Ovary (tissue), 3 donors: ENCODE data around the gene CADPS2.

Source experiments
- EP300 ChIP-seq: sonication (generic); formaldehyde crosslinking; IDR thresholded peaks from one replicate; pipeline ENCODE4 v1.6.1; 2017; ENCODE audit warnings: antibody characterized with exemption
- POLR2A ChIP-seq: fragments of 450-650 bp; IDR thresholded peaks from one replicate; pipeline ENCODE4 v1.6.1; 2017; ENCODE audit warnings: antibody characterized with exemption, mild to moderate bottlenecking, moderate library complexity
- TF ChIP-seq, protein P1 (sequence below), 3 donors: fragments of 450-650 bp in 2 of 3; fragments of 200-600 bp in 1 of 3; IDR thresholded peaks; one replicate each; pipeline versions ENCODE4 v1.5.1 to v1.8.0; 2016 to 2022; ENCODE audit warnings: antibody characterized with exemption in 3 of 3, mild to moderate bottlenecking in 1 of 3
- donor health status: DM: no; HTN: no; CAD: no.

DNA sequence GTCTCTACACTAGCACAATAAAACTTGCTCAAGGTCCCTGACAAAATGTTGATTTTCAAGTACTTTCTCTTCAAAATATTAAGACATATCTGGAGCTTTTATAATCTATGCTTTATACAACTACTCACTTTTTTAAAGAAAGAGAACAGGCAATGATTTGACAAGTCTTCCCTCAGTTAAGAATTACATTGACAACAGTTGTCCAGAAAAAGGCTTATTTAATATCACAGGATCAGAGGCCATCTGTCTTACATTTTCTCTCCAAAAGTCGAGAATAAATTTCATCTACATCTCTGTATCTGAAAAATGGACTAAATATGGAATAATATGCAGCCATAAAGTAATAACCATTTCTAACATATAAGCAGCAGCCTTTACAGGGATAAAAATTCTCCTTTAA is 175.3 kb downstream of the CADPS2 start:
- TF ChIP-seq POLR2A, result no peak
- TF ChIP-seq, protein P1, sequence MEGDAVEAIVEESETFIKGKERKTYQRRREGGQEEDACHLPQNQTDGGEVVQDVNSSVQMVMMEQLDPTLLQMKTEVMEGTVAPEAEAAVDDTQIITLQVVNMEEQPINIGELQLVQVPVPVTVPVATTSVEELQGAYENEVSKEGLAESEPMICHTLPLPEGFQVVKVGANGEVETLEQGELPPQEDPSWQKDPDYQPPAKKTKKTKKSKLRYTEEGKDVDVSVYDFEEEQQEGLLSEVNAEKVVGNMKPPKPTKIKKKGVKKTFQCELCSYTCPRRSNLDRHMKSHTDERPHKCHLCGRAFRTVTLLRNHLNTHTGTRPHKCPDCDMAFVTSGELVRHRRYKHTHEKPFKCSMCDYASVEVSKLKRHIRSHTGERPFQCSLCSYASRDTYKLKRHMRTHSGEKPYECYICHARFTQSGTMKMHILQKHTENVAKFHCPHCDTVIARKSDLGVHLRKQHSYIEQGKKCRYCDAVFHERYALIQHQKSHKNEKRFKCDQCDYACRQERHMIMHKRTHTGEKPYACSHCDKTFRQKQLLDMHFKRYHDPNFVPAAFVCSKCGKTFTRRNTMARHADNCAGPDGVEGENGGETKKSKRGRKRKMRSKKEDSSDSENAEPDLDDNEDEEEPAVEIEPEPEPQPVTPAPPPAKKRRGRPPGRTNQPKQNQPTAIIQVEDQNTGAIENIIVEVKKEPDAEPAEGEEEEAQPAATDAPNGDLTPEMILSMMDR (IDR thresholded peaks at IDR 0.05), result no peak
- TF ChIP-seq EP300, result no peak
